ENCODE results near the gene TMEM107.

TMEM107 gene

DNA sequence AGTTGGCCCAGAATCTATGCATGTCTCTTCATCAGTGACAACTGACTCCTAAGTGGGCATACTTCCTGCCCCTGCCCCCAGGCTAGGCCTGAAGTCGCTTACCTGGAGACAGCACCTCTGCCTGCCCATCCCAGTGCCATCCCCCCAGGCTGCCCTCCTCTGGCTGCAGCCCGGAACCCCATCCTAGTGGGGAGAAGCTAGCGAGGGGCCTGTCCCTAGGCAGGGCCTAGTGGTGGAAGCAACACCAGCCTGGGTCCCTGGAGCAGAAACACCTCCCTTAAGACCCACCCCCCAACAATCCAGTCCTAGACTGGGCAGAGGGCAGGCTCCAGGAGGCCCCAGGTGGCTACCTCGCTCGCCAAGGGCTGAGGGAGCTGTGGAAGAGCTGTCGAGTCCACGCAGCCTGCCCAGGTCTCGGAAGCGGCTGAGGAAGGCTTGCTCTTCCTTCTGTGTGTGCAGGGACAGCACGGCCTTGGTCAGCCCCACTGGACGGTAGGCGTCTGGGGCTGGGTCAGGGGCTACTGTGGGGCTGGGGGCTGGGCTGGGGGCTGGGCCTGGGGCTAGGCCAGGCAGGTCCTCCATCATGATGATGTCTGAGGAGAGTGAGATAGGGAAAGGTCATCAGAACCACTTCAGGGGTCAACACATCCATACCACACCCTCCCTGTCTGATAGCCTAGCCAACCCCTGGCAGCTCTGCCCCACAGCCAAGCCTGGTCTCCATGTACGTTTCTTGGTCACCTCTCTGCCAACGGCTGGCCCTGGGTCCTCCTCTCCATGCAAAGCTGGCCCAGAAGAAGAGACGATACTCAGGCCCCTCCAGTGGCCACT, 31.6 kb downstream of the TMEM107 start:
- H3K4me3 Mint-ChIP-seq: no peak overlapping the region
- no peaks in the 10 kb centered on the region for H3K27me3 Mint-ChIP-seq (ENCODE audit: low read depth)
- DNase-seq (ENCODE audit: low spot score): no peak
- no peaks in the 10 kb centered on the region for H3K9me3 Mint-ChIP-seq
- H3K36me3 Mint-ChIP-seq (ENCODE audit: low read depth): peaks cover 34% of the 10 kb centered on the region
- no peak overlapping the region for H3K27ac Mint-ChIP-seq
- no peaks in the 10 kb centered on the region for H3K4me1 Mint-ChIP-seq (ENCODE audit: low read depth)

DNA sequence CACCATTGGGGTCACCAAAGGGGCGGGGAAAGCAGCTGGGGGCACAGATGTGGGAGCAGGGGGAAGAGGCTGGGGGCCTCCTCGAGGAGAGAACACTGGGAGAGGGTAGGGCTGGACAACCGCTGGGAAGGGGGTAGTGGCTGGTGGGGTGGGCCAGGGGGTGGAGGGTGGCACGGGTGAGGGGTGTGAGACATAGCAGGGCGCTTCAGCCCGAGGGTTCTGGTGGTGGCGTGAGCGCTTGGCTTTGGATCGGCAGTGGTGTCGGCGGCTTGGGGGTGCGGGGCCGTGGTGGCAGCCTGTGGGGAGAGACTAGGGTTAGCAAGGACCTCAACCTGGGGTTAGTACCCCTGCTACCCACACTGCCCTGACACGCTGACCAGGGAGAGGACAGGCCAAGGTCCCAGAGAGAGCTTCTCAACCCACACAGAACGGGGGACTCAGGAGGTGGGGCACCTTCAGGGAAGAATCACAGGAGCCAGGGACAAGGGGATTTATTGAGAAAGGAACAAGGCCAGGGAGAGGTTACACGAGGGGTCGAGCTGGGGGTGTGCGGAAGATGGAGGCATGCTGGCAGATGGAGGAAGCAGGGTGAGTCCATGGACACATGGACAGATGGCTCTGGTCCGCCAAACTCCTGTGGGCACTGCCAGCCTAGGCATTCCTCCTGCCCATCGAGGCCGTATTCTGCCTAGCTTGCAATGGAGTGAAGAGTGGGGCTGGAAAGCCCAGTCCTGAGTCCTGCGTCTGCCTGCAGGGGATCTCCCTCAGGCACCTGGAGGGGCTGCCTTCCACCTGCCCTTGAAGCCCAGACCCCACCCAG, 32.4 kb downstream of the TMEM107 start:
- DNase-seq (ENCODE audit: low spot score): no peak
- Mint-ChIP-seq H3K36me3 (ENCODE audit: low read depth) (peaks cover 33% of the 10 kb centered on the region), H3K27ac (no peak overlapping the region), H3K4me3 (no peak overlapping the region), H3K27me3 (ENCODE audit: low read depth) (no peaks in the 10 kb centered on the region), H3K4me1 (ENCODE audit: low read depth) (no peaks in the 10 kb centered on the region), H3K9me3 (no peaks in the 10 kb centered on the region)

DNA sequence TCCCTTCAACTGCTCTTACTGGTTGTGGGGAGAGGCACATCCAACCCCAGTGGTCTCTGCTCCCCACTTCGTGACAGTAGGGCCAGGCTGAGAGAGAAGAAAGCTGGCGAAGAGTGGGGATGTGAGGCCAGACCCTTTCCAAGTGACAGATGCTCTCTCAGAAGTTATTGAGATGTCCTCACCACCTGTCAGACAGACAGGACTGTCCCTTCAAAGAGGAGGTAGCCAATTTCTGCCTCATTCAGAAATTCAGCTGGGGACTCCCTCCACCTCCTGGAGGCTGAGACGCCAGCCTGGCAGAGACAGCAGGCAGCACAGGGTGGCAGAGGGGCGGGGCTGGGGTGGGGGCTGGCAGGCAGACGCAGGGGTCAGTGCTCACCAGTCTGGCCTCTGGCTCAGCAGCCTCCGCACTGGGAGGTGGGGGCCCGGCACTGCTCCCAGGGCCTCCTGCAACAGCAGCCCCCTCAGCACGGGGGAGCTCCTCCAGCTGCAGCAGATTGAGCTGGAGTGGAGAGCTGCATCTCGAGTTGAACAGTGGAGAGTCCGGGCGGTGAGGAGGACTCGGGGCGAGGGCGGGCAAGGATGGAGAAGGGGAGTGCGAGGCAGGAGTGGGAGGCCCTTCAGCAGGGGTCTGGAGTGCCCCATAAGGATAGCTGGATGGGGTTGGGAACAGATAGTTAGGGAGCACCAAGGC, 33.1 kb downstream of the TMEM107 start:
- H3K27me3 Mint-ChIP-seq (ENCODE audit: low read depth): no peaks in the 10 kb centered on the region
- H3K27ac Mint-ChIP-seq: no peak overlapping the region
- no peak overlapping the region for H3K4me3 Mint-ChIP-seq
- H3K4me1 Mint-ChIP-seq (ENCODE audit: low read depth): no peaks in the 10 kb centered on the region
- DNase-seq (ENCODE audit: low spot score): no peak
- no peaks in the 10 kb centered on the region for H3K9me3 Mint-ChIP-seq
- peaks cover 33% of the 10 kb centered on the region for H3K36me3 Mint-ChIP-seq (ENCODE audit: low read depth)

DNA sequence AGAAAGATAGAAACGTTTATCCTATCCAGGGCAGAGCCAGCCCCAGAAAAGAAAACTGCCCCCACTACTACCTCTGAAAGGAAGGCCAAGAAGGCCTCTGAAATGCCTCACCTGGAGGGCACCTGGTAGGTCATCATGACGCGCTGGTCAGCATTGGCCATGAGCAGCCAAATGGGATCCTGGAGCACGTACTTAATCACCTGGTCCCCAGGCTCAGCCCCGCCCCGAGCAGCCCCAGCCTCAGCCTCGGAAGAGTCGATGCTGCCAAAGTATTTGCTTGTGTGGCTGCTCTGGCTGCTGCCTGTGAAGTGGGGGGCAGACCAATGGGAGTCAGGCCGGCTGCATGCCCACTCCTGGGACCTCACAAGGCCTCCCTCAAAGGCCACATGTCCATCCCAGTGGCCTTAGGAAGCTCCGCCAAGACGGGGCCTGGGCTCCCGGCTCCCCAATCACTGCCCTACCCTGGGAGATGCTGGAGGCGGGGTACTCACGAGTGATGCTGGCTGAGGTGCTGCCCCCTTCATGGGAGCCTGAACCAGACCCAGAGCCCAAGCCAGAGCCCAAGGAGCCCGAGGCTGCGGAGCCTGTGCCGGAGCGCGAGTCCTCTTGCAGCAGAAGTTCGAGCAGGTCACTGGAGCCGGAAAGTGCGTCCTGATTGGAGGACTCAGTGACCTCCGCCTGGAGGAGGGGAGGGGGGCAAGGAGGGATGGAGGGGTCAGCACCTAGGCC, 33.9 kb downstream of the TMEM107 start:
- peaks cover 29% of the 10 kb centered on the region for H3K36me3 Mint-ChIP-seq (ENCODE audit: low read depth)
- H3K4me3 Mint-ChIP-seq: no peak overlapping the region
- H3K27me3 Mint-ChIP-seq (ENCODE audit: low read depth): no peaks in the 10 kb centered on the region
- H3K9me3 Mint-ChIP-seq: no peaks in the 10 kb centered on the region
- no peak overlapping the region for H3K27ac Mint-ChIP-seq
- DNase-seq (ENCODE audit: low spot score): no peak
- no peaks in the 10 kb centered on the region for H3K4me1 Mint-ChIP-seq (ENCODE audit: low read depth)

DNA sequence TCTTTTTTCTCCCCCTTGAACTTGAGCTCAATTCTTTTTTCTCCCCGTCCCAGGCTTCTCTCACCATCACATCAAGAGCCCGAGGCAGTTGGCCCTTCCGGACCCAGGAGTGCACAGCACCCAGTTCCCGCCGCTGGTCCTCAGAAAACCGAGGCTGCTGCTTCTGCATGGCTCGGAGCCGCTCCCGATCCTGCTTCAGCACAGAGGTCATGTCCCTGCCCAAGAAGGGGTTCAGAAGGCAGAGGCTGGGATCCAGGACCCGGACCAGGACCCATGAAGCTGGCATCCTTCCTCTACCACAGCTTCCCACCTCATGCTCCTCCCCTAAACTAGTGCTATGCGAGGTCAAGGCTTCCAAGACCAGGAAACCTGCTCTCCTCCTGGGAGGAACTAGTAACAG, 34.4 kb downstream of the TMEM107 start:
- H3K4me3 Mint-ChIP-seq: no peak overlapping the region
- H3K9me3 Mint-ChIP-seq: no peaks in the 10 kb centered on the region
- H3K36me3 Mint-ChIP-seq (ENCODE audit: low read depth): peaks cover 26% of the 10 kb centered on the region
- DNase-seq (ENCODE audit: low spot score): no peak
- no peaks in the 10 kb centered on the region for H3K27me3 Mint-ChIP-seq (ENCODE audit: low read depth)
- H3K4me1 Mint-ChIP-seq (ENCODE audit: low read depth): peaks cover 1% of the 10 kb centered on the region
- peak overlapping the region; percentile 32 for H3K27ac Mint-ChIP-seq

DNA sequence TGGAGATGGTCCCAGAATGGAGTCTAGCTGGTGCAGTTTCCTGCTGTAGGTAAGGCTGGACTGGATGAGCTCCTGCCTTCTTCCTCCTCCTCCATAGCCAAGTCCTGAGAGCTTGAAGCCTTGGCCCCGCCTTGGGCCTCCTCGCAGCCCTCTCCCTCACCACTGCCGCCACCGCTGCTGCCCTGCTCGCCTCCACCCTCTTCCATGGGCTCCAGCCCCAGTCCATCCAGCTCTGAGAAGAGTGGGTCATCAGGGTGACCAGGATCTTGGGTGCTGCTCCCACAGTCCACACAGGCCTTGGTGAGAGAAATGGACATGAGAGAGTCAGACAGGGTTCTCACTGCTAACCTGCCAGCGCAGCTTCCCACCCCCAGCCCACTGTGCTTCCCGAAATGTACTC, 35.1 kb downstream of the TMEM107 start:
- no peak for DNase-seq (ENCODE audit: low spot score)
- H3K9me3 Mint-ChIP-seq: no peaks in the 10 kb centered on the region
- no peaks in the 10 kb centered on the region for H3K27me3 Mint-ChIP-seq (ENCODE audit: low read depth)
- H3K36me3 Mint-ChIP-seq (ENCODE audit: low read depth): peaks cover 20% of the 10 kb centered on the region
- no peak overlapping the region for H3K27ac Mint-ChIP-seq
- peaks cover 2% of the 10 kb centered on the region for H3K4me1 Mint-ChIP-seq (ENCODE audit: low read depth)
- H3K4me3 Mint-ChIP-seq: no peak overlapping the region

DNA sequence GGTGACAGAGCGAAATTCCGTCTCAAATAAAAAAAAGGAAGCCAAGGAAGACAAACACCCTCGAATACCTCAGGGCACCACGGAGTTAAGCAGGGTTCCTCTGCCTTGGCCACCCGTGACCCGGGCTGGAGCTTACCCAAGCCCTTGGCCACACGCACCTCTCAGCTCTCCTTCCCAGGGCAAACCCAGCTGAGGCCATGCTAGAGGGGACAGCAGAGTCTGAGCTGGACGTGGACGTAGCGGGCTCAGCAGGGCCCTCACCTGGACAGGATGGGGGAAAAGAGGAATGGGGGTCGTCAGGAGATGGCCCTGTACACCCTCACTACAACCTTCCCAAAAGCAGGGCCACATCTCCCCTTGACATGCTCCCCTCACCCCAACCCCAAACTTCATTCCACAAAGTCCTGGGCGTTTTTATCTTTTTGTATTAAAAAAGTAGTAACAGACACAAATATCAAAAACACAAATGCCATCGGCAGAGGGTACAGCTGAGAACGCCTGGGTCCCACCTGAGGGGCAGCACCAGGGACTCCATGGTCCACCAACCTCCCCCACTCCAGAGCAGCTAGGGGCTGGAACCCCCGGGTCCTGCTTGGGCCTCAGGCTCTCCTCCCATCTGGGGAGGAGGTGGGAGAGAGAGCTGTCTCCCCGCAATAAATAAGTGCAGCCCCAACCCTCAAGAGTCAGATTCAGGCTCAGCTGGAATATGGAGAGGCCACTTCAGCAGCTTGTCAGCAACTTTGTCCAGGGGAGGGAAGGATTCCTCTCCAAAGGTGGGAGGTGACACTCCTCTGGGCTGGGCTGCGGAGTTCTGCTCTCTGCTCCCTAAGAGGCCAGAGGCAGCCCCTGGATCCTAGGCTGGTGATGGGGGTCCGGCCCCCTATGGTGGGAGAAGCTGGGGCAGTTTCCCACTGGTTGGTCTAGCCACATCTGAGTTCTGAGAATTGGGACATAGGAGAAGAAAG, 35.8 kb downstream of the TMEM107 start:
- Mint-ChIP-seq H3K4me3 (no peak overlapping the region), H3K36me3 (ENCODE audit: low read depth) (peaks cover 19% of the 10 kb centered on the region), H3K27me3 (ENCODE audit: low read depth) (no peaks in the 10 kb centered on the region), H3K9me3 (no peaks in the 10 kb centered on the region), H3K4me1 (ENCODE audit: low read depth) (peaks cover 2% of the 10 kb centered on the region), H3K27ac (peak overlapping the region; percentile 65)
- DNase-seq (ENCODE audit: low spot score): no peak

DNA sequence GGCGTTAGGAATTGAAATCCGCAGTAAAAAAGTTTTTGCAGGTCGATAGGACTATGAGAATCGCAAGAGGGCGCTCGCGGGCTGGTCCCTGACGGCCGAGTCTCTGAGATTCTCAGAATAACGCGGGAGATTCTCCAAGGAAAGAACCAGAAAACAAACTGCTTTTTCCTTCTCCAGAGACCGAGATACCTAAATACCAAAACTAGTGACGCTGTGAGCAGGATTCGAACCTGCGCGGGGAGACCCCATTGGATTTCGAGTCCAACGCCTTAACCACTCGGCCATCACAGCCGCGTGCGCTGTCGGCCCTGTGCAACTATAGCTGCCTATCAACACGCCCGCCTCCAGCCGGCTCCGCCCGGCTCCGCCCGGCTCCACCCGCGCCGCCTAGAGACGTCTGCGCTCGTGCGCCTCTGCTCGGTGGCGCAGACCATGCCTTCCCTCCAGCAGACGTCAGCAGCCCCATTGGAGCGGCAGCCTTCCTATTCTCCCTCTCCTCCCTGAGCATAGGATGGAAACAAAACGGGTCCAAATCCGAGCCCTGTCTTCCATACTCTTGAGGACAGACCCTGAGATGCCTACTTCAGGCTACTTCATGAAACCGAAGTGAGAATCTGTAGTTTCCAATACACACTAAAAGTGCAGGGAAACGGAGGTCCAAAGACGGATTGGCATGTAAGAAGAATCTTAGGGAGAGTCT, 37.4 kb downstream of the TMEM107 start:
- Mint-ChIP-seq H3K9me3 (no peaks in the 10 kb centered on the region), H3K27ac (no peak overlapping the region), H3K4me3 (no peak overlapping the region), H3K4me1 (ENCODE audit: low read depth) (peaks cover 2% of the 10 kb centered on the region), H3K36me3 (ENCODE audit: low read depth) (peaks cover 15% of the 10 kb centered on the region), H3K27me3 (ENCODE audit: low read depth) (peaks cover 3% of the 10 kb centered on the region)
- DNase-seq (ENCODE audit: low spot score): peak; percentile 97

DNA sequence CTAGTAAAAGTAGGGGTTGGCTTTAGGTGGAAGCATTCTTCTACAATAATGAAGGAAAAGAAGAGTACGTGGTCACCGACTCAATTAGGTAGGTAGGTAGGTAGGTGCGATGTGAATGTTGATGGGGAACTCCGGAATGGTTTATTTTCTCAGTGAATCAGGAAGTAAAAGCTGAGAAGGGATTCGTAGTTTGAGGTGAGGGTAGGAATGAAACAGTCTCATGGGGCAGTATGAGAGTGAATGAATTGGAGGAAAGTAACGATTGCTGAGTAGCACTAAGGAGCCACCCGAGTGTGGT, 37.9 kb downstream of the TMEM107 start:
- Mint-ChIP-seq H3K9me3 (no peaks in the 10 kb centered on the region), H3K4me3 (no peak overlapping the region), H3K27ac (no peak overlapping the region), H3K27me3 (ENCODE audit: low read depth) (peaks cover 3% of the 10 kb centered on the region), H3K4me1 (ENCODE audit: low read depth) (peaks cover 2% of the 10 kb centered on the region), H3K36me3 (ENCODE audit: low read depth) (peaks cover 13% of the 10 kb centered on the region)
- DNase-seq (ENCODE audit: low spot score): no peak

DNA sequence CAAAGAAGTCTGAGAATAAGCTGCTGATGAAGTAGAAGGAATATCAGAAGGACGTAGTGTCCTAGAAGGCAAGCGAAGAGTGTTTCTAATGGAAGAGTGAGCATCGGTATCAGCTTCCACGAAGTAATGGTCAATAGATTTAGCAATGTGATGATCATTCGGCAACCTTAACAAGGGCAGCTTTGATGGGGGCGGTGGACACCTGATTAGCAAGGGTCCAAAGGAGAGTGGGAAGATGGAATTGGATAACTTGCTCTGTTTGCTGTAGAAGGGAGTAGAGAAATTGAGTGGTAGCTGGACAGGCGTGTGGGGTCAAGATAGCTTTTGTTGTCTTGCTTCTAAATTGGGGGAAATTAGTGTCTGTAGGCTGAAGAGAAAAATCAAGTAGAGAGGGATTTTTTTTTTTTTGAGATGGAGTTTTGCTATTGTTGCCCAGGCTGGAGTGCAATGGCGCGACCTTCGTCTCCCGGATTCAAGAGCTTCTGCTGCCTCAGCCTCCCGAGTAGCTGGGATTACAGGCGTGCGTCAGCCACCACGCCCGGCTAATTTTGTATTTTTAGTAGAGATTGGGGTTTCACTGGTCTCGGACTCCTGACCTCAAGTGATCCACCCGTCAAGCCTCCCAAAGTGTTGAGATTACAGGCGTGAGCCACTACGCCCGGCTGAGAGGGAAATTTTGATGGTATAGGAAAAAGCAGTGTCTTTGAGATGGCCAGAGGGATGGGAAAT, 38.4 kb downstream of the TMEM107 start:
- no peak overlapping the region for H3K4me3 Mint-ChIP-seq

DNA sequence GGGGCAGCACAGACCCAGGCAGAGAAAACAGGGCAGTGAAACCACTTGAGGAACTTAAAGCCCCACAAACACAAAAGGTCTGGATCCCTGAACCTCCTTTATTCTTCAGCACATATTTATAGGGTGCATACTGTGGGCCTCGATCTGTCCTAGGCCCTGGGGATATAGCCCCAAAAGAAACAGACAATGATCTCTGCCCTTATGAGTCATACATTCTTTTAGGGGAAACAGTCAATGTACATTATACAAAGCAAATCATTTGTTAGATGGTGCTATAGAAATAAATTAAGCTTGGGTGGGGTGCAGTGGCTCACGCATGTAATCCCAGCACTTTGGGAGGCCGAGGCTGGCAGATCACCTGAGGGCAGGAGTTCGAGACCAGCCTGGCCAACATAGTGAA, 42.2 kb downstream of the TMEM107 start:
- Mint-ChIP-seq H3K4me1 (ENCODE audit: low read depth) (peaks cover 2% of the 10 kb centered on the region), H3K27ac (no peak overlapping the region), H3K27me3 (ENCODE audit: low read depth) (peaks cover 16% of the 10 kb centered on the region), H3K4me3 (no peak overlapping the region), H3K36me3 (ENCODE audit: low read depth) (no peaks in the 10 kb centered on the region), H3K9me3 (no peaks in the 10 kb centered on the region)
- DNase-seq (ENCODE audit: low spot score): no peak

More for the DNA sequence above, 38.4 kb downstream of the TMEM107 start:
- DNase-seq (ENCODE audit: low spot score): no peak
- peaks cover 3% of the 10 kb centered on the region for H3K27me3 Mint-ChIP-seq (ENCODE audit: low read depth)
- no peak overlapping the region for H3K27ac Mint-ChIP-seq
- H3K4me1 Mint-ChIP-seq (ENCODE audit: low read depth): peaks cover 2% of the 10 kb centered on the region
- H3K36me3 Mint-ChIP-seq (ENCODE audit: low read depth): peaks cover 13% of the 10 kb centered on the region
- no peaks in the 10 kb centered on the region for H3K9me3 Mint-ChIP-seq

DNA sequence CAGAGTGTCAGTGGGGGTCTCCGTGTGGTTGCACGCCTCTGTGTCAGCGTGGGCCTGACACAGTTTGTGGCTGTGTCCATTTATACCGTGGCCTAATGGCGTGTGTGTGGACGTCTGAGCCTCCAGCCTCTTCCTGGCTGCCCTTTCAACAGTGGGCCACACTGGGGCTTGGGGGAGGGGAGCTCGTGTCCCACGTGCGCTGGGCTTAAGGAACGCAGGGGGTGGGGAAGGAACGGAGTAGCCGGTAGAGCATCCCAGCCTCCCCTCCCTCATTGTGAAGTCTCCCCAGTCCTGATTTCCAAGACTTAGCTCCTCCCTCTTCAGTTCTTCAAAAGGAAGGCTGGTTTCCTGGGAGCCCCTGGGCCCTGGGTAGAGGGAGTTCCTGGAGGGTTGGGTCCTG, 42.8 kb downstream of the TMEM107 start:
- DNase-seq (ENCODE audit: low spot score): no peak
- no peaks in the 10 kb centered on the region for H3K36me3 Mint-ChIP-seq (ENCODE audit: low read depth)
- peaks cover 17% of the 10 kb centered on the region for H3K27me3 Mint-ChIP-seq (ENCODE audit: low read depth)
- H3K9me3 Mint-ChIP-seq: no peaks in the 10 kb centered on the region
- no peak overlapping the region for H3K27ac Mint-ChIP-seq
- no peak overlapping the region for H3K4me3 Mint-ChIP-seq
- peaks cover 2% of the 10 kb centered on the region for H3K4me1 Mint-ChIP-seq (ENCODE audit: low read depth)
